GM10248 (cell line): ENCODE measurements around the gene SIAH3.

ENCODE experiments used
- CTCF ChIA-PET: fragments of 300-600 bp; sonication (Branson Sonifier 250); formaldehyde crosslinking; extraction: SDS; loops from one replicate; lab custom pipeline; 2021; ENCODE audit warnings: antibody characterized with exemption; lab: Yijun Ruan, JAX
- POLR2A ChIA-PET: fragments of 350-650 bp; sonication (Branson Sonifier 250); formaldehyde crosslinking; extraction: SDS; loops from one replicate; lab custom pipeline; 2020; ENCODE audit warnings: antibody characterized with exemption; lab: Yijun Ruan, JAX
- DNase-seq: peaks from one replicate; pipeline ENCODE4 v3.0.0; 2012; ENCODE audit errors: extremely low spot score
- CTCF ChIP-seq: IDR thresholded peaks from 2 replicates; pipeline ENCODE4 v1.5.1; 2012; ENCODE audit warnings: mild to moderate bottlenecking, low read depth; ENCODE audit errors: extremely low read depth, missing control alignments, control extremely low read depth

Gene SIAH3

DNA sequence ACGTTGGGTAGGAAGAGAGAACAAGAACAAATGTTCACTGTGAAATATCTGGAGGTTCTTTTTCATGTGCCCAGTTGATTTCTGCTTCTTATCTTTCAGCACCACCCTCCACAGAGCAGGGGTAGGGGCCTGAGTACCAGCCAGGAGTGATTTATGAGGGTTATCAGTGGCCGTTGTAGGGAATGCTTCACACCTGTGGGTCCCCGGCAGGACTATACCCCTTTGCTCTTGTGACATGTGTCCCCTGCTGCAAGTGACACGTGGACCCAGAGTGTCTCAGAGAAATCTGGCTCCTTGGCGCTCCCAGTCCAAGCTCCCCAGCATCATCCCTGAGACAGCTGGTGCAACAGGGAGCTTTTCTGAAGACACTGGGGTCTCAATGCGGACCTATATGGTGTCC lies 29.7 kb downstream of the SIAH3 start:
- CTCF ChIA-PET = interaction anchor here (1.2 to 1.9 kb wide), 3 partner anchors 9 to 16 kb away, joined by 3 to 9 read pairs (median 3); no protein-coding TSS in a partner anchor
- POLR2A ChIA-PET = no interaction called here
- no peak for DNase-seq
- no peak for TF ChIP-seq CTCF

DNA sequence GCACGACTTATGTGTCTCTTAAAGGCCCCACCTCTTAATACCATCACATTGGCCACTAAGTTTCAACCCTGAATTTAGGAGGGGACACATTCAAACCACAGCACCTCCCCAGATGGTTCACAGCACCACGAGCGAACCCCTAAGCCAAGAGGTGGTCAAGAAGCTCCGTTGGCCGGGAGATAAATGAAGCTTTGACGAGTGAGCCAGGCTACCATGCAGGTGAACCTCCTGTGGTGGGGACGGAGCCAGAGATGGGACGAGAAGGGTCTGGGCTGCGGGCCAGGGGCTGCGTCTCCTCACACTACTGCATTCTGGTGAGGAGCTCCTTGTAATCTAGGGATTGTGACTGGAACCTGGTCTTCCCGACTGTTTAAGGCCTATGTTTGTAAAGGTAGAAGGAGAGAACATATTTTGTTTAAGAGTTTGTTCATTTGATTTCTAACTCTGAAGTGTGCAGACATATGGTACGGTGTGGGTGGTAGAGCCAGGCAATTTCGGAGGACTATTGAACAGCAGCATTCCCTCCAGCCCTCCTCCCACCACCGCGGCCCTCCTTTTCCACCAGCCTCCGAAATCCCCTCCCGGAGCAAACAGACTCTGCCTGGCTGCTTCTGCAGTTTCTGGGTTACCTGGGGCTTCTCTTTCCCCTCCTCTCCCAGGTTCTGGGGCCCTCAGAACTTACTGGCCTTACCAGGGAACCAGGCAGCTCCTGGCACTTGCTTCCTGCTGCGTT lies 31.3 kb downstream of the SIAH3 start:
- ChIA-PET POLR2A (no interaction called here), CTCF (no interaction called here)
- TF ChIP-seq CTCF = no peak
- no peak for DNase-seq

DNA sequence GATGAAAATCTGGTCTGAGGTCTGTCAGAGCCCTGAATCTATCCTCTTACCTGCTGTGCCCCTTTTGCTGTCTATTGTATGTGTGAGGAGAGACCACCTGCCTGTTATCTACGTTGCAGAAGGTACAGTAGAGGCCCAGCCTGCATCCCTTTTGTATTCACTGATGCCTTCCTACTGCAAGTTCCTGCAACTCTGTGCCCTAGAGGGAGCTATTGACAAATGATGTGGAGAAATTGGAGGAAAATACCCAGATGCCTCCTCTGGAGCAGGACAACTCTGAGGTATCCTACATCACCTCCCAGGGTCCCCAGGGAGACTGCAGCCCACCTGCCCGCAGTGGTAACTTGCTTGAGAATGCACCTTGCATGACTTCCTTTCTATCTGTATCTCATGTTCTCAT lies 33.7 kb downstream of the SIAH3 start:
- ChIA-PET POLR2A (no interaction called here), CTCF (interaction anchor here (1.3 kb wide), 1 partner anchor 10 kb away, joined by 10 read pairs; no protein-coding TSS in a partner anchor)
- no peak for TF ChIP-seq CTCF
- no peak for DNase-seq

GRCh38 chr13:45816427-45816826 lies 35.1 kb downstream of the SIAH3 start:
- ChIA-PET POLR2A (no interaction called here), CTCF (interaction anchor here (1.0 to 1.2 kb wide), 2 partner anchors 9 to 14 kb away, joined by 3 to 5 read pairs; no protein-coding TSS in a partner anchor)
- no peak for TF ChIP-seq CTCF
- no peak for DNase-seq

DNA sequence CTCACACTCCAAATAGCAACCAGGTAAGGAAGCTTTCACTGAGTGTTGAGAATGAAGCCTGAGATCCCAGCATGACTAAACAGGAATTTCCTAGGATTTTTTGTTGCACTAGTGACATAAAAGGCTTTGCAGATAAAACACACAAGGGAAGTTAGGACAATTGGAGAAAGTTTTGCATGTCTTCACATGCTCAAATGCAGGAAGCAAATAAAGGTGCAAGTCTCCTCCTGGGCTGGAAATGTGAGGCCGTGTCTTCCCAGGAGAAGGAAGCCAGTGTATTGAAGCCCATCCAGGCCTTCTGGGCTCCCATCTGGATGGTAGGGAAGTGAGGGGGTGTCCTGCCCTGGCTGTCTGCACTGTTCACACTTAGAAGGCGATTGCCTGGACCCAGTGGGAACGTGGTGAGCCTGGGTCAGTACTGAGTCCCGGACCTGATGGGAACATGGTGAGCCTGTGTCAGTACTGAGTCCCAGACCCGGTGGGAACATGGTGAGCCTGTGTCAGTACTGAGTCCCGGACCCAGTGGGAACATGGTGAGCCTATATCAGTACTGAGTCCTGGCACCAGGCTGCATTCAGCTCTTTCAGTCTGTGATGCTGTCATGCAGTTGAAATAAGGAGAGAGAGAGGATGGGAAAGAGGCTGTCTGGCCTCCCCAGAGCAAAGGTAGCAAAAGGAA lies 38.7 kb downstream of the SIAH3 start:
- no peak for TF ChIP-seq CTCF
- ChIA-PET POLR2A (interaction anchor here (0.6 kb wide), 1 partner anchor 239 kb away, joined by 5 read pairs; no protein-coding TSS in a partner anchor), CTCF (interaction anchor here (1.0 kb wide), 1 partner anchor 10 kb away, joined by 3 read pairs; no protein-coding TSS in a partner anchor)
- no peak for DNase-seq

DNA sequence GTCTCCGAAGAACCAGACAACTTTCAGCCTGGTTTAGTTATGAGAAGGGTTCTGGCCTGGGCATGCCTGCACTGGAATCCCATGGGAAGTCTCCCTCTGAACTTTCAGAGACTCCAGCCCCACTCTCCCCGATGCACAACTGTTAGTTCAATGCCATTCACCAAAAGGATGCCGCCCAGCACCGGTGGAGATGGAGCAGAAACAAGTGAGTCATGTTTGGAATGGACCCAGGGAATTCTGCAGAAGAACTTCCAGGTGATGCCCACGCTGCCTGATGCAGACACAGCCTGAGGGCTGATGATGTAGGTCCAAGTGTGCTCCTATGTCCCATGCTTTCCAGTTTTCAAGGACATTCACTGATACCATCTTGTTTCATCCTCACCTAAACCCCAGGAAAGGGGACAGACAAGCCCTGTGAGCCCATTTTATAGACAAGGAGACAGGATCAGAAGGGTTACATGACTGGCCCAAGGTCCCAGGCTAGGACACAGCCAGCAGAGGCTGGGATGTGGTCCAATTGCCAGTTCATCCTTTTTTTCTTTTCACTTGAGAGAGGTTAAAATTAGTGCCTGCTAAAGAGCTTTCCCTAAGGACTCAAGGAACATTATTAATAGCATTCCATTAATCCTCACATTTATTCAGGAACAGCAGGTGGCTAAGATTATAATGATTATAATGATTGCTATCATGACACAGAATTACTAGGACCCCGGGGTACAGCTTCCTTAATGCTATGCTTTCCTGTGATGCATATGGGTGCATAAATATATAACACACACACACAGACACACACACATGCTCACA lies 39.5 kb downstream of the SIAH3 start:
- no peak for TF ChIP-seq CTCF
- ChIA-PET CTCF (interaction anchor here (1.0 to 1.3 kb wide), 2 partner anchors 9 to 13 kb away, joined by 3 read pairs; no protein-coding TSS in a partner anchor), POLR2A (interaction anchor here (0.6 kb wide), 1 partner anchor 240 kb away, joined by 5 read pairs; no protein-coding TSS in a partner anchor)
- DNase-seq = no peak
